Neutrophil (primary cell): ENCODE measurements around the gene OR56A5.

Source experiments
- H3K27ac ChIP-seq: fragments of 200-600 bp; sonication (generic); 2 replicates; pipeline ENCODE4 v1.5.1; 2016; ENCODE audit warnings: mild to moderate bottlenecking, moderate library complexity
- H3K27me3 ChIP-seq: fragments of 200-600 bp; sonication (generic); 2 replicates; pipeline ENCODE4 v1.6.0; 2016; ENCODE audit warnings: mild to moderate bottlenecking
- H3K36me3 ChIP-seq: fragments of 200-600 bp; sonication (generic); 2 replicates; pipeline ENCODE4 v1.5.1; 2017
- H3K4me1 ChIP-seq, 2 experiments: fragments of 200-600 bp in 1 of 2; sonication (generic) in 1 of 2; 1 replicate in 1 of 2; 2 replicates in 1 of 2; pipeline versions ENCODE4 v1.5.1 to v1.6.1; 2013 to 2016; ENCODE audit warnings: low read depth in 1 of 2, low read length in 1 of 2, mild to moderate bottlenecking in 1 of 2, moderate library complexity in 1 of 2; ENCODE audit not compliant: control insufficient read depth in 1 of 2, insufficient read depth in 1 of 2
- H3K4me3 ChIP-seq, 2 experiments: fragments of 200-600 bp in 1 of 2; sonication (generic) in 1 of 2; 1 replicate in 1 of 2; 2 replicates in 1 of 2; pipeline ENCODE4 v1.5.1; 2013 to 2016; ENCODE audit warnings: low read depth in 1 of 2, low read length in 1 of 2, mild to moderate bottlenecking in 1 of 2, moderate library complexity in 1 of 2
- H3K9me3 ChIP-seq: fragments of 200-600 bp; sonication (generic); 2 replicates; pipeline ENCODE4 v1.5.1; 2016
- CTCF ChIP-seq: fragments of 200-600 bp; sonication (generic); IDR thresholded peaks from 2 replicates; pipeline ENCODE4 v1.5.1; 2016; ENCODE audit warnings: antibody characterized with exemption

Gene OR56A5

GRCh38 chr11:6002202-6002699 lies 34.0 kb upstream of the OR56A5 start:
- TF ChIP-seq CTCF = no peak
- Histone ChIP-seq H3K27ac (no peak overlapping the region), H3K4me3 (no peak overlapping the region), H3K4me1 (no peaks in the 10 kb centered on the region), H3K36me3 (no peaks in the 10 kb centered on the region), H3K9me3 (no peaks in the 10 kb centered on the region), H3K27me3 (no peaks in the 10 kb centered on the region)

GRCh38 chr11:5994791-5995190 lies 26.5 kb upstream of the OR56A5 start:
- Histone ChIP-seq H3K27me3 (peaks cover 22% of the 10 kb centered on the region), H3K27ac (no peak overlapping the region), H3K4me3 (no peak overlapping the region), H3K4me1 (no peaks in the 10 kb centered on the region), H3K9me3 (no peaks in the 10 kb centered on the region), H3K36me3 (no peaks in the 10 kb centered on the region)
- TF ChIP-seq CTCF = no peak

- Histone ChIP-seq H3K4me3 (no peak overlapping the region), H3K27ac (no peak overlapping the region), H3K4me1 (no peaks in the 10 kb centered on the region), H3K36me3 (no peaks in the 10 kb centered on the region), H3K27me3 (peaks cover 43% of the 10 kb centered on the region), H3K9me3 (no peaks in the 10 kb centered on the region)
- no peak for TF ChIP-seq CTCF
Measured at GRCh38 chr11:5992604-5993251, 24.4 kb upstream of the OR56A5 start.

- Histone ChIP-seq H3K27me3 (peaks cover 47% of the 10 kb centered on the region), H3K9me3 (no peaks in the 10 kb centered on the region), H3K36me3 (no peaks in the 10 kb centered on the region), H3K4me1 (no peaks in the 10 kb centered on the region), H3K27ac (no peak overlapping the region), H3K4me3 (no peak overlapping the region)
- no peak for TF ChIP-seq CTCF
Measured at GRCh38 chr11:5992150-5992549, 23.9 kb upstream of the OR56A5 start.

- no peak for TF ChIP-seq CTCF
- Histone ChIP-seq H3K27me3 (peaks cover 53% of the 10 kb centered on the region), H3K36me3 (no peaks in the 10 kb centered on the region), H3K9me3 (no peaks in the 10 kb centered on the region), H3K4me1 (no peaks in the 10 kb centered on the region), H3K27ac (no peak overlapping the region), H3K4me3 (no peak overlapping the region)
Measured at GRCh38 chr11:5989203-5989602, 20.9 kb upstream of the OR56A5 start.
